Activated CD4-positive, alpha-beta T cell treated with anti-CD3 and anti-CD28 coated beads, Interleukin-2, amount 50 U/mL, for 1 hour (primary cell): ENCODE measurements around the gene KRT23.
A peak's percentile ranks its signal among the peaks of the same experiment; 100 is the strongest.
"Not testable (repeated sequence)": the region's sequence is repeated elsewhere in the genome, so short reads cannot be mapped to it uniquely, and the experiment has no call there.

Source experiments
- DNase-seq: peaks from one replicate; pipeline ENCODE4 v3.0.0-alpha.2; 2020

KRT23 gene

DNA sequence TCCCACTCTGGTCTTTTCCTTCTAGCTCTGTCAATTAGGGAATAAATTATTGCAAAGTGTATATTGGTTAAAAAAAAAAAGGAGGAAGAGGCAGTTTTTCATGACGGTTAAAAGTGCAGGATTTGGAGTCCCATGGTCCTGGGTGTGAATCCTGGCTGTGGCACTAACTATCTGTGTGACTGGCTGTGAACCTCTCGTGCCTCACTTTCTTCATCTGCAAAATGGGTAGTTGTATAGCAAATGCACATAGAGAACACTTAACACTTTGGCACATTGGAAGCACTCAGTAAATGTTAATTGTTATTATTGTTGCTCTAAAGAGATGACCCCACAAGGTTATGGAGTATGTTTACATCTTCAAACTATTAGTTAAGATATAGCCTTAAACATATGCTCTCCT, 10.5 kb upstream of the KRT23 start:
- DNase-seq = no peak

DNA sequence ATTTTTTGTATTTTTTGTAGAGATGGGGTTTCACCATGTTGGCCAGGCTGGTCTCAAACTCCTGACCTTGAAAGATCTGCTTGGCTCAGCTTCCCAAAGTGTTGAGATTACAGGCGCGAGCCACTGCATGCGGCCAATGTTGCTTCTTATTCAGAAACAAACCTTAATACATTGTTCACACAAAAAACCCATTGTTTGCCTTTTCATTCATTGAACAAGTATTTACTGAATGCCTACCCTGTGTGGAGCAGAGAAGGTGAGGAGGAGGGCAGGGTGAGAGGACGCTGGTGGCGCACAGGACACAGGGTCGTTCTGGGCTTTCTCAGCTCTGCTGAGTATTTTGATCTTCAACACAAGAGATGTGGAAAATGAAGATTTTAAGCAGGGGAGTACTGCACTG, 8.0 kb upstream of the KRT23 start:
- no peak for DNase-seq

- DNase-seq = no peak
Observed at GRCh38 chr17:40944531-40944930, 7.1 kb upstream of the KRT23 start.

- no peak for DNase-seq
Observed at GRCh38 chr17:40942553-40942952, 5.1 kb upstream of the KRT23 start.

DNA sequence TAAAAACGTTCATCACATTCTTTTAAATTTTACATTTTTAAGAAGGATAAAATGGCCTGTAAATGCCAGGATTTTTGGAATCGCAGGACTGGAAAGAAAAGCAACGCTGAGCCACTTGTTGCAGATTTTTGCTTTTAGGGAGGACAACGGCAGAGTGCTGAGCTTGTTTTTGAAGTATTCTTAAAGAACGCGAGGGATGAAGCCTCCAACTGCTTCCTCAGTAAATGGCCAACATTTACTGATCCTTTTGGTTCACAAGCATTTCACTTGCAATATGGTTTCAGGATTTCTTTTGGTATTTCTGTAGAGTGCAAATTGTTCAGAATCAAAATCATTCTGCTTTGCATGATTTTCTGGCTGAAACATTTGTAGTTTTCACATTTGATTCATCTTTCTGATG, 2.8 kb upstream of the KRT23 start:
- DNase-seq = no peak

DNA sequence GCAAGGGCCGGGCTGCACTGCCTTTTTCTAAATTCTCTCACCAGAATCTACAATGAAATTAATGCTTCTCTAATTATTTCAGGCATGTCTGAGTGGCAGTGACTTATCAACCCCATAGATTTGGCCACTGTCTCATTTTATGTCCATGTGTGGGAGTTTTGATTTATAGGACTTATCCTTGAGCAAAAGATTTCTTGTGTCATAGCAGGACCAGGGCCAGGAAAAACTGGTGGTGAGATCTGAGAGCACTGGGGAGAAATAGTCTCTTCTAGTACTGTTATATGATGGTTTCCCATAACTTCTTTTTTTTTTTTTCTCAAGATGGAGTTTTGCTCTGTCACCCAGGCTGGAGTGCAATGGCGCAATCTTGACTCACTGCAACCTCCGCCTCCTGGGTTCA, 1.5 kb upstream of the KRT23 start:
- DNase-seq = no peak

- no peak for DNase-seq
Observed at GRCh38 chr17:40936976-40937375, 470 bp downstream of the KRT23 start.

GRCh38 chr17:40936437-40936971, 942 bp downstream of the KRT23 start:
- DNase-seq = no peak

GRCh38 chr17:40935624-40936023, 1.8 kb downstream of the KRT23 start:
- no peak for DNase-seq

- DNase-seq = no peak
Observed at GRCh38 chr17:40932608-40933007, 4.8 kb downstream of the KRT23 start.

GRCh38 chr17:40931311-40931710, 6.1 kb downstream of the KRT23 start:
- DNase-seq = no peak

DNA sequence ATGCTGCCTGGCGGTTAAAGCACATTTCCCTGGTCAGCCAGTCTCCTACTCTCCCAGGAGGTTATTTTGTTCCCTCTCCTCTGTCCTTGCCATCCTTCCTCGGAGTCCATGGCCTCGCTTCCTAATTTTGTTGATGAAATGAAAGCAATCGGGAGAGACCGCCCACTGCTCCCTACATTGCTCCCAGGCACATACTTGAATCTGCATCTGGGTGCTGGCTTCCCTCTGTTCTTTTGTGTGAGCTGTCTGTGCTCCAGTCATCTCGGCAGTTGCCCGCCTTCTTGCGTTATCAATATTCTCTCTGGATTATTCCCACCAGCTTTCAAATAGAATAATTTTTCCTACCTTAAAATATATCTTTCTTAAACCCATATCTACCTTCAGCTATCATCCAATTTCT, 11.1 kb downstream of the KRT23 start:
- DNase-seq = no peak

DNA sequence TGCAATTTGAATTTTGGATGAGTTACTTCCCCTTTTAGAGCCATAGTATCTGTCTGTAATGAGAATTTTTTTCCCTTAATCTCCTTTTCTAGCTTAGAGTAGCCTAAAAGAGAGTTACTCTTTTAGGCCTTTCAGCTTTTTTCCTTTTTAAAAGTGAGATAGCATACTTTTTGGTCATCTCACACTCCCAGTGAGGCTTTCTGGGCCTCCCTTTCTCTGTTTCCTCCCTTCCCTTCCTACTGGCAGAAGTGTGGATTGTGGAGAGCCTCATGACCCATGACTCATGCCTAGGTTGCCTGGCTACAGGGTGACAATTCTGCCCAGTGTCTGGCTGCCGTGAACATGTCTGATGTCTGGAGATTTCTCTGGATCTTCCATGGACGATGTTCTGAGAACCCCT, 15.2 kb downstream of the KRT23 start:
- no peak for DNase-seq

DNA sequence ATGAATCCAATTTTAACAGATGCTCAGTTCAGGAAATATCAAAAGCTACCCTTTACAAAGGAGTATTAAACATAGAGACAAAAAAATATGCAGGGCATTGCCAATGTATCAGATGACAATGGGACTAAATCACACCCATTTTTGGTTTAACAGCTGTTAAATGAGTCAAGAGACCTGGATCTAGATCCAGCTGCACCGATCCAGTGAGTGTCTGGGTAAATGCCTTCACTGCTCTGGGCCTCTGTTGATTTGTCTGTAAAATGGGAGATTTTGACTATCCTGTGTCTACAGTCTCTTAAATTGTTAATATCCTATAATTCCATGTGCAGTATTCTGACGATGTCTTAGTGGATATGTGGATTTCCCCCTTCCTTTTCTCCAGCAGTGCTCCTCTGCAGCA, 16.4 kb downstream of the KRT23 start:
- no peak for DNase-seq

- not testable (repeated sequence) for DNase-seq
Observed at GRCh38 chr17:40917116-40917515, 20.3 kb downstream of the KRT23 start.

GRCh38 chr17:40916366-40916765, 21.1 kb downstream of the KRT23 start:
- DNase-seq = no peak

DNA sequence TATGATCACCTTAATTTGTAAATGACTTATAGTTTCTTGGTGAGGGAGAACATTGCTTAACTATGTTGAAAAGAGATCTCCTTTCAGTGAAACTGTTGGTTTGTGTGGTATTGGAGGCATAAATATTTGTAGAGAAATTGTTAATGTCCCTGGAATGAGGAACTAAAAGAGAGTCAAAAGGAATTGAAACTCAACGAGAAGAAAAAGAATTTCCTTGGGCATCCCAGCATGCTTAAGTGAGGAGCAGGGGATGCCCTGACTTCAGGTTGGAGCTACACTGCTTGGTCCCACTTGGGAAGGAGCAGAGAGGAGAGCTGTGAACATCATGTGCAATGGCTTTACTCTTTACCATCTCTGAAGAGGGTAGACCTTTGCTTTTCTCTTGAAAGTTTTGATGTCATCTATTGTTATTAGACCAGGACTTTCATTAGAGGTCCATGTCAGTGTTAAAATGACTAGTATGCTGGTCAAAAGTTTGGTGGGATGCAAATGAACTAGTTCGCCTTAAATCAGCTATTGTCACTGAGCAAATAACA, 21.7 kb downstream of the KRT23 start:
- DNase-seq = no peak

GRCh38 chr17:40915199-40915661, 22.2 kb downstream of the KRT23 start:
- DNase-seq = no peak

GRCh38 chr17:40914075-40914855, 23.2 kb downstream of the KRT23 start:
- DNase-seq = no peak

DNA sequence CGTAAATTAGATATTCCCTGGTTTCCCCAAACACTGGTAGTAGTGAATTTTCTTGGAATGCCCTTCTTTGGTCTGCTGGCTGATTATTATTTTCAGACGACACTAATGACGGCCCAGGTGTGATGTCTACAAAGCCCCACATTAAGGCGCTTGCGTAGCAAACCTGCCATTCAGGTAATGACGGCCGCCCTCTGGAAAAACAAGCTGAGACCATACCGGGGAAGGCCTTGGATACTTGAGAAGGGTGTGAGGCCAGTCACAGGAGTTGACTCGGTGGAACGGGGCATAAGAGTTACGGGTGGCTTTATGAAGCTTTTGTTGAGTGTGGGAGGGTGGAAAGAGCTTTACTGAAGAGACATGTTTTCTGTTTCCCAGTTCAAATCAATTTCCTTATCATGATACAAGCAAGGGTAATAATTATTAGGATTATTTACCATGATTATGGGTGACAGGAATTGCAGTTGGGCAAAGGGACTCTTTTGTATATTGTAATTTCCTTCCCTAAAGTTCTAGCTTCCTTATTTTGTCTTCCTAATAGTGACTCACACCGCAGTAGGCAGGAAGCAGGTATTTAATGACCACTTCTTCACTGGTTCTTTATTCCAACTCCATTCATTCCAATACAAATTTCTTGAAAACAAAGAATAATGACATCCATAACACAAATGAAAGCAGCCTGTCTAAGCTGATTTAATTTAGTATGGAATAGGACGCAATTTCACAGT, 24.8 kb downstream of the KRT23 start:
- DNase-seq = no peak

DNA sequence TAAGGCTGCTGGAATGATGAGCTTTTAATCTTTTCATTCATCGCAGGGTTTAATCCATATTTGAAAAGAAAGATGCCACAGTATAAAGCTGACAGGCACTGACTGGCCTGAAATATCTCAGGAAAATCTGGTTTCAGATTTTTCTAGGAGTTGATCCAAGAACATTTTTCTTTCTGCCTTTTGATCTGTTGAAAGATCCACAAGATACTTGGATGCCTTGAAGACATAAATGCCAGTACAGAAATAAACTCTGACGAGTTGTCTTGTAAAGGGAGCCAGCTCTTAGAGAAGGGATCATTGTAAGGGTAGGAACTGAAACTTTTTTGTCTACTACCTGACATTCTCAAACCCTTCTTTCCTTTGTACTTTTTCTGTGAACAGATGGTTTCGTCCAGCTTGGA, 27.0 kb downstream of the KRT23 start:
- no peak for DNase-seq

- no peak for DNase-seq
Observed at GRCh38 chr17:40909755-40910154, 27.7 kb downstream of the KRT23 start.

DNA sequence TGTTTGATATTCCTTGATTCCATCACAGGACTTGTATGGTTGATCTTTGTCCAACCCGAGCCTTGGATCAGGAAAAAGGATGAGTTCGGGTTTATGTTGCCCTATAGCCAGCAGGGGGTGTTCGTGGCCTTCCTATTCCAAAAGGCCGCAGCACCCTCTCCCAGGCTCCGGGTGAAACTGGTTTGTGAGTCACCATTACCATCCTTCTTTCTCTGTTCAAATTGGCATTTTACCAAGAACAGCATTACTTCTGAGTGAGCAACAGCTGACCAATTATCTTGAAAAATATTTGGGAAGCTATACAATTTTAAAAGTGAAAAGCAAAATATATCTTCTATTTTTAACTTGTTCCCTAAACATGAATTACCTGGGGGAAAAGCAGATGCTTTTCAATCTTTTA, 28.1 kb downstream of the KRT23 start:
- peak; percentile 63 for DNase-seq

- DNase-seq = no peak
Observed at GRCh38 chr17:40906613-40907012, 30.8 kb downstream of the KRT23 start.
